Measurements from ENCODE around the gene NHERF1. TPM values are rescaled to one million over a fixed set of nuclear protein-coding genes. Genes with fewer than 3 reads are reported as not detected.

Gene NHERF1
- total and polyA plus RNA-seq, 2 donors (not counting 1 experiment from before 2014, with no cell fraction given), result 56.2 to 81.8 TPM

GRCh38 chr17:74799097-74799496, 50.7 kb downstream of the NHERF1 start:
- Histone ChIP-seq H3K27me3 (replicated peaks in 1 of 4; ENCODE audit: control extremely low read depth in 1 of 4, control insufficient read depth in 3 of 4, insufficient read depth in 4 of 4, low read length in 3 of 4) (no peaks in the 10 kb centered on the region), H3K4me2 (replicated peaks; ENCODE audit: low read depth, low read length, poor library complexity, severe bottlenecking) (no peak overlapping the region), H3K4me1 (ENCODE audit: control insufficient read depth in 2 of 2, insufficient read depth in 2 of 2, low read length in 2 of 2) (no peaks in the 10 kb centered on the region), H2AFZ (ENCODE audit: insufficient read depth, low read depth, low read length, poor library complexity, severe bottlenecking) (no peak overlapping the region), H3K36me3 (replicated peaks in 1 of 2; ENCODE audit: control extremely low read depth in 1 of 2, control insufficient read depth in 1 of 2, extremely low read depth in 1 of 2, insufficient read depth in 2 of 2, low read length in 1 of 2) (peaks cover 0 to 49% of the 10 kb centered on the region in 2 experiments), H3K9ac (ENCODE audit: low read length) (no peak overlapping the region), H3K4me3 (ENCODE audit: control extremely low read depth in 1 of 5, extremely low read depth in 1 of 5, insufficient read depth in 1 of 5, low read depth in 2 of 5, low read length in 4 of 5) (no peak overlapping the region), H3K9me3 (ENCODE audit: control extremely low read depth in 1 of 3, control insufficient read depth in 2 of 3, insufficient read depth in 1 of 3, low read length in 2 of 3) (no peaks in the 10 kb centered on the region), H3K79me2 (ENCODE audit: control insufficient read depth, insufficient read depth, low read length) (no peaks in the 10 kb centered on the region), H4K20me1 (ENCODE audit: control insufficient read depth, insufficient read depth, low read length, poor library complexity, severe bottlenecking) (no peaks in the 10 kb centered on the region), H3K27ac (ENCODE audit: low read length in 2 of 2) (no peak overlapping the region)
- WGBS (ENCODE audit: insufficient coverage), result 98% methylated on average over 14 of the region's 14 CpGs
- TF ChIP-seq CTCF (IDR thresholded peaks at IDR 0.05), result no peak
- TF ChIP-seq EZH2 (IDR thresholded peaks at IDR 0.05; ENCODE audit: borderline replicate concordance, insufficient read depth, low read depth, low read length, poor library complexity, severe bottlenecking), result no peak
- Mint-ChIP-seq H3K27me3 (no peaks in the 10 kb centered on the region), H3K27ac (no peak overlapping the region), H3K9me3 (ENCODE audit: insufficient read depth) (no peaks in the 10 kb centered on the region), H3K4me1 (no peaks in the 10 kb centered on the region), H3K4me3 (no peak overlapping the region)
- DNase-seq (no peak), ATAC-seq (ENCODE audit: low read depth) (no peak)
- ChIA-PET CTCF (no interaction called here), POLR2A (no interaction called here)
- intact Hi-C loops (cut with micrococcal nuclease), result no loop called here

GRCh38 chr17:74800531-74800930, 52.1 kb downstream of the NHERF1 start:
- ChIA-PET CTCF (no interaction called here), POLR2A (interaction anchor here (0.6 kb wide), 1 partner anchor 1452 kb away, joined by 6 read pairs; no protein-coding TSS in a partner anchor)
- peaks cover 0 to 37% of the 10 kb centered on the region in 2 experiments for H3K36me3 ChIP-seq (replicated peaks in 1 of 2; ENCODE audit: control extremely low read depth in 1 of 2, control insufficient read depth in 1 of 2, extremely low read depth in 1 of 2, insufficient read depth in 2 of 2, low read length in 1 of 2)
- TF ChIP-seq CTCF (IDR thresholded peaks at IDR 0.05) (no peak), EZH2 (IDR thresholded peaks at IDR 0.05; ENCODE audit: borderline replicate concordance, insufficient read depth, low read depth, low read length, poor library complexity, severe bottlenecking) (no peak)
- H3K9me3 Mint-ChIP-seq (ENCODE audit: insufficient read depth), result no peaks in the 10 kb centered on the region
- H3K4me3 Mint-ChIP-seq, result no peak overlapping the region
- H2AFZ ChIP-seq (ENCODE audit: insufficient read depth, low read depth, low read length, poor library complexity, severe bottlenecking), result no peak overlapping the region
- no peak overlapping the region for H3K4me3 ChIP-seq (ENCODE audit: control extremely low read depth in 1 of 5, extremely low read depth in 1 of 5, insufficient read depth in 1 of 5, low read depth in 2 of 5, low read length in 4 of 5)
- WGBS (ENCODE audit: insufficient coverage), result 98% methylated on average over 7 of the region's 7 CpGs
- intact Hi-C loops (cut with micrococcal nuclease), result no loop called here
- DNase-seq (no peak), ATAC-seq (ENCODE audit: low read depth) (no peak)
- H3K4me1 Mint-ChIP-seq, result no peaks in the 10 kb centered on the region
- no peaks in the 10 kb centered on the region for H3K4me1 ChIP-seq (ENCODE audit: control insufficient read depth in 2 of 2, insufficient read depth in 2 of 2, low read length in 2 of 2)
- no peaks in the 10 kb centered on the region for H3K79me2 ChIP-seq (ENCODE audit: control insufficient read depth, insufficient read depth, low read length)
- no peaks in the 10 kb centered on the region for H3K27me3 ChIP-seq (replicated peaks in 1 of 4; ENCODE audit: control extremely low read depth in 1 of 4, control insufficient read depth in 3 of 4, insufficient read depth in 4 of 4, low read length in 3 of 4)
- no peaks in the 10 kb centered on the region for H3K27me3 Mint-ChIP-seq
- H3K9ac ChIP-seq (ENCODE audit: low read length), result no peak overlapping the region
- H3K27ac ChIP-seq (ENCODE audit: low read length in 2 of 2), result no peak overlapping the region
- no peaks in the 10 kb centered on the region for H3K9me3 ChIP-seq (ENCODE audit: control extremely low read depth in 1 of 3, control insufficient read depth in 2 of 3, insufficient read depth in 1 of 3, low read length in 2 of 3)
- no peak overlapping the region for H3K4me2 ChIP-seq (replicated peaks; ENCODE audit: low read depth, low read length, poor library complexity, severe bottlenecking)
- no peak overlapping the region for H3K27ac Mint-ChIP-seq
- H4K20me1 ChIP-seq (ENCODE audit: control insufficient read depth, insufficient read depth, low read length, poor library complexity, severe bottlenecking), result no peaks in the 10 kb centered on the region
